Measurements from ENCODE around the gene RNU1-3. TPM values are rescaled to one million over a fixed set of nuclear protein-coding genes. Genes with fewer than 3 reads are reported as not detected.
"Not testable (repeated sequence)": the region's sequence is repeated elsewhere in the genome, so short reads cannot be mapped to it uniquely, and the experiment has no call there.

RNU1-3 gene
- total and polyA plus RNA-seq, 2 donors (not counting 1 experiment from before 2014, with no cell fraction given) = 4,377 TPM; not detected in 1

DNA sequence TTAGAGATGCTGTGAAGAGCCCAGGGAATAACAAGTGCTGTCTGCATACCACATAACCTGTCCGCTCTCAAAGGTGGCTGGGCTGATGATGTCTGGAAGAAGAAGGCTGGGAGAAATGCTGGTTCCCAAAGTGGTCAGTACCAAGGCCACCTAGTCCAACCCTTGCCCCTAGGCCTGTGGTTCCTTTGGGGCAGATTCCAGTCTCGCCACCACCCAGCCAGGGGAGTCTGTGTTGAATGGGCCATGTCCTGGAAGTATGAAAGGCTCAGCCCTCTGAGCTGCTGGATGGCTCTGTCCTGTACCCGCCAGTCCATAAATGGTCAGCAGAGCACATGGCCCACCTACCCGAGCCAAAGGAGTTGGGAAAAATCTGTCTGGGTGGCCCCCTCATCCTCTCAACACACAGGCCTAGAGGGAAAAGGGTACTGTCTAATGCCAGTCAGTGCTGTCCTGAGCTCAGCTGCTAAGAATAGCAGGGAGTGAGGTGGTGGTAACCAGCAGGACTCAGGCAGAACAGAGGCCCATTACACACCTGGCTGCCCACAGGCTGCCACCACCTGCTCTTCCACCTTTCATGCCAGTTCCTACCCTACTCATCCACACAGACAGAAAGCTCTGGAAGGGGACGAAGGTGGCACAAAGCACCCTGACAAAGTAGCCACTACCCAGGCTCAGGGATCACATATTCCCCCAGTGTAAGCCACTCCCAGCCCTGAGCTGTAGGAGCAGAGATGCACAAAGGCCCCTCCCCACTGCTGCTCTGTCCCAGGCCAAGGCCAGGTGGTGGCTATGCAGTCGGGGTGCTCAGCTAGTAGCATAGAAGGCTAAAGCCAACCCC, 28.6 kb downstream of the RNU1-3 start:
- H3K4me2 ChIP-seq (replicated peaks; ENCODE audit: low read depth, low read length, poor library complexity, severe bottlenecking); DNase-seq; H3K4me3 ChIP-seq (ENCODE audit: control extremely low read depth in 1 of 5, extremely low read depth in 1 of 5, insufficient read depth in 1 of 5, low read depth in 2 of 5, low read length in 4 of 5); H3K27ac ChIP-seq (ENCODE audit: low read length in 2 of 2); H3K9ac ChIP-seq (ENCODE audit: low read length); intact Hi-C loops (cut with micrococcal nuclease); H3K9me3 Mint-ChIP-seq (ENCODE audit: insufficient read depth); H3K9me3 ChIP-seq (ENCODE audit: control extremely low read depth in 1 of 3, control insufficient read depth in 2 of 3, insufficient read depth in 1 of 3, low read length in 2 of 3); POLR2A ChIA-PET; H3K4me3 Mint-ChIP-seq; H3K27me3 ChIP-seq (replicated peaks in 1 of 4; ENCODE audit: control extremely low read depth in 1 of 4, control insufficient read depth in 3 of 4, insufficient read depth in 4 of 4, low read length in 3 of 4); H3K4me1 Mint-ChIP-seq; H3K27me3 Mint-ChIP-seq; H3K27ac Mint-ChIP-seq; ATAC-seq (ENCODE audit: low read depth); H2AFZ ChIP-seq (ENCODE audit: insufficient read depth, low read depth, low read length, poor library complexity, severe bottlenecking): not testable (repeated sequence)
- peaks cover 12 to 14% of the 10 kb centered on the region in 2 donors for H3K4me1 ChIP-seq (ENCODE audit: control insufficient read depth in 2 of 2, insufficient read depth in 2 of 2, low read length in 2 of 2)
- H3K79me2 ChIP-seq (ENCODE audit: control insufficient read depth, insufficient read depth, low read length) = peaks cover 81% of the 10 kb centered on the region
- 98% methylated on average over 4 of the region's 6 CpGs for WGBS (ENCODE audit: insufficient coverage)
- peaks cover 2 to 58% of the 10 kb centered on the region in 2 experiments for H3K36me3 ChIP-seq (replicated peaks in 1 of 2; ENCODE audit: control extremely low read depth in 1 of 2, control insufficient read depth in 1 of 2, extremely low read depth in 1 of 2, insufficient read depth in 2 of 2, low read length in 1 of 2)
- CTCF ChIA-PET = interaction anchor here (0.7 to 1.2 kb wide), 4 partner anchors 13 to 991 kb away, joined by 3 read pairs; no protein-coding TSS in a partner anchor
- H4K20me1 ChIP-seq (ENCODE audit: control insufficient read depth, insufficient read depth, low read length, poor library complexity, severe bottlenecking) = peaks cover 57% of the 10 kb centered on the region

DNA sequence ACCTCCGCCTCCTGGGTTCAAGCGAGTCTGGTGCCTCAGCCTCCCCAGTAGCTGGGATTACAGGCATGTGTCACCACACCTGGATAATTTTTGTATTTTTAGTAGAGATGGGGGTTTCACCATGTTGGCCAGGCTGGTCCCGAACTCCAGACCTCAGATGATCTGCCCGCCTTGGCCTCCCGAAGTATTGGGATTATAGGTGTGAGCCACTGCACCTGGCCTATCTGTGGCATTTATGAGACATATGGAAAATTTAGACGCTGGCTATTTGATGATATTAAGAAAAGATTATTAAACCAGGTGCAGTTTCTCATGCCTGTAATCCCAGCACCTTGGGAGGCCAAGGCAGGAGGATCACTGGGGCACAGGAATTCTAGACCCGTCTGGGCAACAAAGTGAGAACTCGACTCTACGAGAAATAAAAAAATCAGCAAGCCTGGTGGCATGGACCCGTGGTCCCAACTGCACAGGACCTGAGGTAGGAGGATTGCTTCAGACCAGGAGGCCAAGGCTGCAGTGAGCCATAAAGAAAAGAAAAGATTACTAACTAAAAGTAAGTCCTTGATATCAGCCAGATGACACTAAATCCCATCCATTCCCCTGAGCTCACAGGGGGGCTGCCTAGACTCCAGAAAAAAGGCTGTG, 30.1 kb downstream of the RNU1-3 start:
- H3K9ac ChIP-seq (ENCODE audit: low read length); H3K4me2 ChIP-seq (replicated peaks; ENCODE audit: low read depth, low read length, poor library complexity, severe bottlenecking); ATAC-seq (ENCODE audit: low read depth); H2AFZ ChIP-seq (ENCODE audit: insufficient read depth, low read depth, low read length, poor library complexity, severe bottlenecking); H3K4me1 ChIP-seq (ENCODE audit: control insufficient read depth in 2 of 2, insufficient read depth in 2 of 2, low read length in 2 of 2); H3K27ac ChIP-seq (ENCODE audit: low read length in 2 of 2); intact Hi-C loops (cut with micrococcal nuclease); H3K27me3 Mint-ChIP-seq; H3K9me3 ChIP-seq (ENCODE audit: control extremely low read depth in 1 of 3, control insufficient read depth in 2 of 3, insufficient read depth in 1 of 3, low read length in 2 of 3); H3K4me3 Mint-ChIP-seq; H3K9me3 Mint-ChIP-seq (ENCODE audit: insufficient read depth); DNase-seq; H3K4me1 Mint-ChIP-seq; H3K27me3 ChIP-seq (replicated peaks in 1 of 4; ENCODE audit: control extremely low read depth in 1 of 4, control insufficient read depth in 3 of 4, insufficient read depth in 4 of 4, low read length in 3 of 4); H3K4me3 ChIP-seq (ENCODE audit: control extremely low read depth in 1 of 5, extremely low read depth in 1 of 5, insufficient read depth in 1 of 5, low read depth in 2 of 5, low read length in 4 of 5); POLR2A ChIA-PET; H3K27ac Mint-ChIP-seq: not testable (repeated sequence)
- peaks cover 55% of the 10 kb centered on the region for H4K20me1 ChIP-seq (ENCODE audit: control insufficient read depth, insufficient read depth, low read length, poor library complexity, severe bottlenecking)
- CTCF ChIA-PET = interaction anchor here (1.2 kb wide), 1 partner anchor 11 kb away, joined by 3 read pairs; no protein-coding TSS in a partner anchor
- H3K79me2 ChIP-seq (ENCODE audit: control insufficient read depth, insufficient read depth, low read length) = peaks cover 75% of the 10 kb centered on the region
- 89% methylated on average over 10 of the region's 10 CpGs for WGBS (ENCODE audit: insufficient coverage)
- peaks cover 3 to 66% of the 10 kb centered on the region in 2 experiments for H3K36me3 ChIP-seq (replicated peaks in 1 of 2; ENCODE audit: control extremely low read depth in 1 of 2, control insufficient read depth in 1 of 2, extremely low read depth in 1 of 2, insufficient read depth in 2 of 2, low read length in 1 of 2)

DNA sequence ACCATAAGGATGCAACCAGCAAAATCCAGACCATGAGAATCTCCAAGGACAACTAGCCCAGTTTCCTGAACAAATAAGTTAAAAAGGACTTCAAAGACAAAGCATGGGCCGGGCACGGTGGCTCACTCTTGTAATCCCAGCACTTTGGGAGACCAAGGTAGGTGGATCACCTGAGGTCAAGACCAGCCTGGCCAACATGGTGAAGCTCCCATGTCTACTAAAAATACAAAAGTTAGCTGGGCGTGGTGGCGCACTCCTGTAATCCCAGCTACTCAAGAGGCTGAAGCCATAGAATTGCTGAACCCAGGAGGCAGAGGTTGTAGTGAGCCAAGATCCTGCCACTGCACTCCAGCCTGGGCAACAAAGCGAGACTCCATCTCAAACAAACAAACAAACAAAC, 30.8 kb downstream of the RNU1-3 start:
- peaks cover 3 to 68% of the 10 kb centered on the region in 2 experiments for H3K36me3 ChIP-seq (replicated peaks in 1 of 2; ENCODE audit: control extremely low read depth in 1 of 2, control insufficient read depth in 1 of 2, extremely low read depth in 1 of 2, insufficient read depth in 2 of 2, low read length in 1 of 2)
- H3K4me3 Mint-ChIP-seq; POLR2A ChIA-PET; H3K27ac ChIP-seq (ENCODE audit: low read length in 2 of 2); H3K4me2 ChIP-seq (replicated peaks; ENCODE audit: low read depth, low read length, poor library complexity, severe bottlenecking); DNase-seq; H2AFZ ChIP-seq (ENCODE audit: insufficient read depth, low read depth, low read length, poor library complexity, severe bottlenecking); H3K9me3 ChIP-seq (ENCODE audit: control extremely low read depth in 1 of 3, control insufficient read depth in 2 of 3, insufficient read depth in 1 of 3, low read length in 2 of 3); H3K4me3 ChIP-seq (ENCODE audit: control extremely low read depth in 1 of 5, extremely low read depth in 1 of 5, insufficient read depth in 1 of 5, low read depth in 2 of 5, low read length in 4 of 5); H3K27me3 ChIP-seq (replicated peaks in 1 of 4; ENCODE audit: control extremely low read depth in 1 of 4, control insufficient read depth in 3 of 4, insufficient read depth in 4 of 4, low read length in 3 of 4); H3K27ac Mint-ChIP-seq; H3K4me1 ChIP-seq (ENCODE audit: control insufficient read depth in 2 of 2, insufficient read depth in 2 of 2, low read length in 2 of 2); H3K27me3 Mint-ChIP-seq; intact Hi-C loops (cut with micrococcal nuclease); ATAC-seq (ENCODE audit: low read depth); H3K4me1 Mint-ChIP-seq; H3K9me3 Mint-ChIP-seq (ENCODE audit: insufficient read depth); H3K9ac ChIP-seq (ENCODE audit: low read length): not testable (repeated sequence)
- H3K79me2 ChIP-seq (ENCODE audit: control insufficient read depth, insufficient read depth, low read length) = peaks cover 72% of the 10 kb centered on the region
- H4K20me1 ChIP-seq (ENCODE audit: control insufficient read depth, insufficient read depth, low read length, poor library complexity, severe bottlenecking) = peaks cover 62% of the 10 kb centered on the region
- CTCF ChIA-PET = interaction anchor here (1.6 to 1.7 kb wide), 2 partner anchors 11 to 15 kb away, joined by 4 read pairs; no protein-coding TSS in a partner anchor
- WGBS (ENCODE audit: insufficient coverage) = 99% methylated on average over 5 of the region's 5 CpGs
